Activated CD4-positive, alpha-beta memory T cell treated with anti-CD3 and anti-CD28 coated beads for 36 hours (primary cell): ENCODE results near the gene DHCR24. TPM values are rescaled to one million over a fixed set of nuclear protein-coding genes. Genes with fewer than 3 reads are reported as not detected.

ENCODE experiments used
- CTCF ChIA-PET: fragments of 350-600 bp; sonication (Branson Sonifier 250); formaldehyde crosslinking; loops from one replicate; lab custom pipeline; 2021; ENCODE audit warnings: antibody characterized with exemption, inconsistent platforms; lab: Charles Lee
- POLR2A ChIA-PET: fragments of 350-600 bp; sonication (Branson Sonifier 250); formaldehyde crosslinking; loops from one replicate; lab custom pipeline; 2021; ENCODE audit warnings: antibody characterized with exemption; lab: Charles Lee
- DNase-seq: peaks from one replicate; pipeline ENCODE4 v3.0.0-alpha.2; 2020
- H3K27ac Mint-ChIP-seq: one replicate; pipeline ENCODE4 v1.8.0; 2021; ENCODE audit warnings: mixed read lengths
- H3K27me3 Mint-ChIP-seq: one replicate; pipeline ENCODE4 v1.8.0; 2021; ENCODE audit warnings: mixed read lengths
- H3K36me3 Mint-ChIP-seq: one replicate; pipeline ENCODE4 v1.8.0; 2021; ENCODE audit warnings: mixed read lengths
- H3K4me1 Mint-ChIP-seq: one replicate; pipeline ENCODE4 v1.8.0; 2021; ENCODE audit warnings: low read depth, mixed read lengths
- H3K4me3 Mint-ChIP-seq: one replicate; pipeline ENCODE4 v1.8.0; 2021; ENCODE audit warnings: mild to moderate bottlenecking, mixed read lengths
- H3K9me3 Mint-ChIP-seq: one replicate; pipeline ENCODE4 v1.8.0; 2021; ENCODE audit warnings: mixed read lengths
- intact Hi-C: fragments of 100-400 bp; cut with micrococcal nuclease; formaldehyde crosslinking; loops from one replicate; pipeline ENCODE4 v1.15.1; 2023
- total RNA-seq, 2 experiments: library from RNA; stranded (reverse); gene quantifications; one replicate each; pipeline ENCODE4 v1.2.3, GENCODE V29; 2021

Gene DHCR24
- total RNA-seq, 2 experiments from 2014 or later = 72.6 to 75.1 TPM

- Mint-ChIP-seq H3K27ac (no peak overlapping the region), H3K27me3 (peaks cover 2% of the 10 kb centered on the region), H3K9me3 (no peaks in the 10 kb centered on the region), H3K36me3 (no peaks in the 10 kb centered on the region), H3K4me1 (peaks cover 2% of the 10 kb centered on the region), H3K4me3 (no peak overlapping the region)
- POLR2A ChIA-PET = interaction anchor here (1.1 kb wide), 1 partner anchor 14 kb away, joined by 3 read pairs; the partner anchor contains the start of gene TTC22
- intact Hi-C loops = no loop called here
- DNase-seq = no peak
- CTCF ChIA-PET = interaction anchor here (0.8 to 1.3 kb wide), 3 partner anchors 141 to 207 kb away, joined by 3 to 5 read pairs (median 3); no protein-coding TSS in a partner anchor
Observed at GRCh38 chr1:54815086-54815876, 71.7 kb downstream of the DHCR24 start.

GRCh38 chr1:54814571-54814970 lies 72.4 kb downstream of the DHCR24 start:
- H3K36me3 Mint-ChIP-seq = no peaks in the 10 kb centered on the region
- peaks cover 5% of the 10 kb centered on the region for H3K4me1 Mint-ChIP-seq
- intact Hi-C loops = no loop called here
- ChIA-PET POLR2A (interaction anchor here (1.1 kb wide), 1 partner anchor 13 kb away, joined by 3 read pairs; the partner anchor contains the start of gene TTC22), CTCF (interaction anchor here (1.3 kb wide), 1 partner anchor 141 kb away, joined by 3 read pairs; no protein-coding TSS in a partner anchor)
- no peak overlapping the region for H3K4me3 Mint-ChIP-seq
- H3K27me3 Mint-ChIP-seq = peaks cover 2% of the 10 kb centered on the region
- no peak for DNase-seq
- no peak overlapping the region for H3K27ac Mint-ChIP-seq
- no peaks in the 10 kb centered on the region for H3K9me3 Mint-ChIP-seq

- ChIA-PET CTCF (interaction anchor here (1.3 kb wide), 1 partner anchor 140 kb away, joined by 3 read pairs; no protein-coding TSS in a partner anchor), POLR2A (no interaction called here)
- no peaks in the 10 kb centered on the region for H3K9me3 Mint-ChIP-seq
- no peak overlapping the region for H3K27ac Mint-ChIP-seq
- peaks cover 2% of the 10 kb centered on the region for H3K27me3 Mint-ChIP-seq
- no peaks in the 10 kb centered on the region for H3K36me3 Mint-ChIP-seq
- no peak overlapping the region for H3K4me3 Mint-ChIP-seq
- H3K4me1 Mint-ChIP-seq = peaks cover 5% of the 10 kb centered on the region
- no peak for DNase-seq
- intact Hi-C loops = no loop called here
Observed at GRCh38 chr1:54814126-54814498, 72.9 kb downstream of the DHCR24 start.

- CTCF ChIA-PET = interaction anchor here (1.3 to 2.4 kb wide), 2 partner anchors 140 to 142 kb away, joined by 3 to 13 read pairs; no protein-coding TSS in a partner anchor
- H3K4me1 Mint-ChIP-seq = peaks cover 5% of the 10 kb centered on the region
- H3K36me3 Mint-ChIP-seq = no peaks in the 10 kb centered on the region
- intact Hi-C loops = no loop called here
- H3K4me3 Mint-ChIP-seq = no peak overlapping the region
- no peak for DNase-seq
- POLR2A ChIA-PET = no interaction called here
- no peak overlapping the region for H3K27ac Mint-ChIP-seq
- no peaks in the 10 kb centered on the region for H3K9me3 Mint-ChIP-seq
- H3K27me3 Mint-ChIP-seq = peaks cover 2% of the 10 kb centered on the region
Observed at GRCh38 chr1:54813485-54814125, 73.4 kb downstream of the DHCR24 start.

GRCh38 chr1:54812801-54813484 lies 74.1 kb downstream of the DHCR24 start:
- Mint-ChIP-seq H3K36me3 (no peaks in the 10 kb centered on the region), H3K9me3 (no peaks in the 10 kb centered on the region), H3K27ac (no peak overlapping the region), H3K4me3 (no peak overlapping the region), H3K27me3 (peaks cover 2% of the 10 kb centered on the region), H3K4me1 (peaks cover 2% of the 10 kb centered on the region)
- no peak for DNase-seq
- ChIA-PET CTCF (interaction anchor here (1.1 to 2.4 kb wide), 3 partner anchors 132 to 141 kb away, joined by 3 to 13 read pairs (median 4); no protein-coding TSS in a partner anchor), POLR2A (no interaction called here)
- intact Hi-C loops = no loop called here

GRCh38 chr1:54811739-54812655 lies 75.0 kb downstream of the DHCR24 start:
- H3K9me3 Mint-ChIP-seq = no peaks in the 10 kb centered on the region
- intact Hi-C loops = no loop called here
- H3K36me3 Mint-ChIP-seq = no peaks in the 10 kb centered on the region
- no peak overlapping the region for H3K4me3 Mint-ChIP-seq
- no peak for DNase-seq
- ChIA-PET CTCF (interaction anchor here (0.7 to 3.2 kb wide), 6 partner anchors 12 to 853 kb away, joined by 3 to 18 read pairs (median 5); partner anchors contain the start of gene TTC22), POLR2A (no interaction called here)
- peaks cover 4% of the 10 kb centered on the region for H3K4me1 Mint-ChIP-seq
- peaks cover 2% of the 10 kb centered on the region for H3K27me3 Mint-ChIP-seq
- H3K27ac Mint-ChIP-seq = no peak overlapping the region

GRCh38 chr1:54811066-54811465 lies 75.9 kb downstream of the DHCR24 start:
- POLR2A ChIA-PET = no interaction called here
- CTCF ChIA-PET = interaction anchor here (1.2 to 3.2 kb wide), 3 partner anchors 11 to 142 kb away, joined by 6 to 18 read pairs (median 13); partner anchors contain the start of gene TTC22
- DNase-seq = no peak
- Mint-ChIP-seq H3K27me3 (peaks cover 2% of the 10 kb centered on the region), H3K4me3 (no peak overlapping the region), H3K27ac (no peak overlapping the region), H3K36me3 (no peaks in the 10 kb centered on the region), H3K9me3 (no peaks in the 10 kb centered on the region), H3K4me1 (peaks cover 4% of the 10 kb centered on the region)
- intact Hi-C loops = no loop called here

GRCh38 chr1:54810153-54810942 lies 76.6 kb downstream of the DHCR24 start:
- CTCF ChIA-PET = interaction anchor here (0.5 to 3.2 kb wide), 18 partner anchors 10 to 811 kb away, joined by 3 to 28 read pairs (median 3); partner anchors contain the start of genes PARS2 and TTC22
- Mint-ChIP-seq H3K27ac (no peak overlapping the region), H3K4me1 (peaks cover 4% of the 10 kb centered on the region), H3K36me3 (no peaks in the 10 kb centered on the region), H3K9me3 (no peaks in the 10 kb centered on the region), H3K27me3 (peaks cover 2% of the 10 kb centered on the region), H3K4me3 (no peak overlapping the region)
- POLR2A ChIA-PET = no interaction called here
- intact Hi-C loops = loop anchor here (1.0 kb wide), 3 partner anchors 42 to 311 kb away; no protein-coding TSS in a partner anchor
- peak; percentile 81 for DNase-seq

GRCh38 chr1:54809496-54810074 lies 77.4 kb downstream of the DHCR24 start:
- Mint-ChIP-seq H3K27ac (no peak overlapping the region), H3K27me3 (peaks cover 2% of the 10 kb centered on the region), H3K4me3 (no peak overlapping the region), H3K4me1 (peaks cover 10% of the 10 kb centered on the region), H3K9me3 (no peaks in the 10 kb centered on the region), H3K36me3 (no peaks in the 10 kb centered on the region)
- CTCF ChIA-PET = interaction anchor here (0.5 to 3.2 kb wide), 18 partner anchors 9 to 810 kb away, joined by 3 to 28 read pairs (median 3); partner anchors contain the start of genes PARS2 and TTC22
- intact Hi-C loops = loop anchor here (1.0 kb wide), 3 partner anchors 41 to 310 kb away; no protein-coding TSS in a partner anchor
- POLR2A ChIA-PET = no interaction called here
- DNase-seq = no peak
